DOHH2 (cell line): ENCODE measurements around the gene LAMA5.

Source experiments
- H3F3A ChIP-seq: fragments of 200-600 bp; sonication (generic), shearing (Covaris generic); 2 replicates; pipeline ENCODE4 v1.6.0; 2016; ENCODE audit warnings: antibody characterized with exemption, mild to moderate bottlenecking; ENCODE audit not compliant: control insufficient read depth, insufficient read depth
- H3K27ac ChIP-seq: fragments of 200-600 bp; sonication (generic); 2 replicates; pipeline ENCODE4 v1.5.1; 2014; ENCODE audit warnings: low read depth, mild to moderate bottlenecking, low read length, moderate library complexity
- H3K27me3 ChIP-seq: fragments of 200-600 bp; sonication (generic); 2 replicates; pipeline ENCODE4 v1.6.1; 2014; ENCODE audit warnings: mild to moderate bottlenecking, low read length, mixed read lengths; ENCODE audit not compliant: control insufficient read depth
- H3K36me3 ChIP-seq: fragments of 200-600 bp; sonication (generic); 2 replicates; pipeline ENCODE4 v1.6.1; 2014; ENCODE audit warnings: mild to moderate bottlenecking, low read length, moderate library complexity, mixed read lengths; ENCODE audit not compliant: control insufficient read depth
- H3K4me1 ChIP-seq: fragments of 200-600 bp; sonication (generic); 2 replicates; pipeline ENCODE4 v1.6.1; 2014; ENCODE audit warnings: mild to moderate bottlenecking, low read length, mixed read lengths; ENCODE audit not compliant: control insufficient read depth
- H3K4me2 ChIP-seq: fragments of 200-600 bp; sonication (generic); 2 replicates; pipeline ENCODE4 v1.6.0; 2014; ENCODE audit warnings: mild to moderate bottlenecking, low read length, moderate library complexity
- H3K4me3 ChIP-seq: fragments of 200-600 bp; sonication (generic); 2 replicates; pipeline ENCODE4 v1.5.1; 2014; ENCODE audit warnings: mild to moderate bottlenecking, low read length, mixed read lengths
- H3K79me2 ChIP-seq: fragments of 200-600 bp; sonication (generic); 2 replicates; pipeline ENCODE4 v1.6.1; 2014; ENCODE audit warnings: mild to moderate bottlenecking, low read length, mixed read lengths; ENCODE audit not compliant: control insufficient read depth
- H3K9me2 ChIP-seq: fragments of 200-600 bp; sonication (generic); replicated peaks from 2 replicates; pipeline ENCODE4 v1.6.1; 2014; ENCODE audit warnings: mild to moderate bottlenecking, low read length, mixed read lengths; ENCODE audit not compliant: control insufficient read depth
- H3K9me3 ChIP-seq: fragments of 200-600 bp; sonication (generic); 2 replicates; pipeline ENCODE4 v1.6.1; 2014; ENCODE audit warnings: antibody characterized with exemption, low read length, mixed read lengths; ENCODE audit not compliant: control insufficient read depth, insufficient read depth
- H4K20me1 ChIP-seq: fragments of 200-600 bp; sonication (generic); 2 replicates; pipeline ENCODE4 v1.6.0; 2014; ENCODE audit warnings: low read depth, mild to moderate bottlenecking, antibody characterized with exemption, low read length, moderate library complexity; ENCODE audit not compliant: control insufficient read depth, insufficient read depth
- CTCF ChIP-seq: fragments of 200-600 bp; sonication (generic); IDR thresholded peaks from one replicate; pipeline ENCODE4 v1.5.1; 2014; ENCODE audit warnings: antibody characterized with exemption, mild to moderate bottlenecking, low read depth, low read length; ENCODE audit not compliant: poor library complexity, severe bottlenecking
- EZH2phosphoT487 ChIP-seq: fragments of 200-600 bp; sonication (generic); IDR thresholded peaks from 2 replicates; pipeline ENCODE4 v1.6.1; 2017; ENCODE audit warnings: borderline replicate concordance, mild to moderate bottlenecking, antibody characterized with exemption, low read length, moderate library complexity, mixed read lengths

LAMA5 gene

GRCh38 chr20:62386383-62387218 lies 19.5 kb upstream of the LAMA5 start, which contains the start of gene RPS21:
Gene RPS21 (plus strand): TSS chr20:62387103. CDS start chr20:62387339, 236 bp downstream.
- Histone ChIP-seq H3K36me3 (peaks cover 80% of the 10 kb centered on the region), H3F3A (peaks cover 37% of the 10 kb centered on the region), H3K79me2 (peaks cover 73% of the 10 kb centered on the region)

GRCh38 chr20:62382306-62383198 lies 15.4 kb upstream of the LAMA5 start:
- Histone ChIP-seq H3K4me3 (no peak overlapping the region), H3F3A (peaks cover 6% of the 10 kb centered on the region; the same call in 1 of the 2 replicates), H3K4me1 (peaks cover 20% of the 10 kb centered on the region), H3K79me2 (peaks cover 54% of the 10 kb centered on the region), H3K36me3 (peaks cover 48% of the 10 kb centered on the region), H3K27ac (no peak overlapping the region), H3K9me2 (no peaks in the 10 kb centered on the region), H3K9me3 (no peaks in the 10 kb centered on the region), H4K20me1 (peaks cover 2% of the 10 kb centered on the region), H3K4me2 (no peak overlapping the region), H3K27me3 (no peaks in the 10 kb centered on the region)
- peak; percentile 92 for TF ChIP-seq CTCF
- TF ChIP-seq EZH2phosphoT487: no peak

More at GRCh38 chr20:62386383-62387218, 19.5 kb upstream of the LAMA5 start, which contains the start of gene RPS21:
- H4K20me1 ChIP-seq: peaks cover 11% of the 10 kb centered on the region
- no peaks in the 10 kb centered on the region for H3K9me3 ChIP-seq
- H3K4me3 ChIP-seq: peak within 1 kb of the TSS; percentile 100
- H3K27ac ChIP-seq: peak within 1 kb of the TSS; percentile 78
- H3K4me2 ChIP-seq: peak within 1 kb of the TSS; percentile 80
- H3K9me2 ChIP-seq: no peaks in the 10 kb centered on the region
- no peak for TF ChIP-seq EZH2phosphoT487
- no peak for TF ChIP-seq CTCF
- H3K4me1 ChIP-seq: peaks cover 32% of the 10 kb centered on the region
- H3K27me3 ChIP-seq: no peaks in the 10 kb centered on the region

DNA sequence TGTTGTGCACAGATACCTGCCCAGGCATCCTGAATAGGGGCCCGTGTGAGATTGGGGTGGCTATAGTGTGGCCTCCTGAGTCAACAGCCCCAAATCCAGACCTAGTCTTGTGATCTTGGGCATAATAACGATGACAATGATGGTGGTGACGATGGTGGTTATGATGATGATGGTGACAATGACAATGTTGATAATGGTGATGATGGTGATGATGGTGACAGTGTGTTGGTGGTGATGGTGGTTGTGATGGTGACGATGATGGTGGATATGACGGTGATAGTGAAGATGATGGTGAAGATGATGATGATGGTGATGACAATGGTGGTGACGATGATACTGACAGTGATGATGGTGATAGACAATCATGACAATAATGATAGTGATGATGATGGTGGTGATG lies 14.7 kb upstream of the LAMA5 start:
- H3F3A ChIP-seq: peaks cover 3% of the 10 kb centered on the region; the same call in 1 of the 2 replicates
- no peaks in the 10 kb centered on the region for H3K27me3 ChIP-seq
- H3K27ac ChIP-seq: no peak overlapping the region
- no peak for TF ChIP-seq CTCF
- no peak for TF ChIP-seq EZH2phosphoT487
- no peaks in the 10 kb centered on the region; the same call in 1 of the 2 replicates for H4K20me1 ChIP-seq
- H3K4me3 ChIP-seq: no peak overlapping the region
- H3K4me2 ChIP-seq: no peak overlapping the region
- peaks cover 47% of the 10 kb centered on the region for H3K79me2 ChIP-seq
- no peaks in the 10 kb centered on the region for H3K9me3 ChIP-seq
- peaks cover 42% of the 10 kb centered on the region for H3K36me3 ChIP-seq
- peaks cover 20% of the 10 kb centered on the region for H3K4me1 ChIP-seq
- no peaks in the 10 kb centered on the region for H3K9me2 ChIP-seq
